ENCODE data around the gene SLC17A9. TPM values are rescaled to one million over a fixed set of nuclear protein-coding genes. Genes with fewer than 3 reads are reported as not detected.

Gene SLC17A9
- total RNA-seq, 2 experiments from 2014 or later: 47.3 to 48.5 TPM

DNA sequence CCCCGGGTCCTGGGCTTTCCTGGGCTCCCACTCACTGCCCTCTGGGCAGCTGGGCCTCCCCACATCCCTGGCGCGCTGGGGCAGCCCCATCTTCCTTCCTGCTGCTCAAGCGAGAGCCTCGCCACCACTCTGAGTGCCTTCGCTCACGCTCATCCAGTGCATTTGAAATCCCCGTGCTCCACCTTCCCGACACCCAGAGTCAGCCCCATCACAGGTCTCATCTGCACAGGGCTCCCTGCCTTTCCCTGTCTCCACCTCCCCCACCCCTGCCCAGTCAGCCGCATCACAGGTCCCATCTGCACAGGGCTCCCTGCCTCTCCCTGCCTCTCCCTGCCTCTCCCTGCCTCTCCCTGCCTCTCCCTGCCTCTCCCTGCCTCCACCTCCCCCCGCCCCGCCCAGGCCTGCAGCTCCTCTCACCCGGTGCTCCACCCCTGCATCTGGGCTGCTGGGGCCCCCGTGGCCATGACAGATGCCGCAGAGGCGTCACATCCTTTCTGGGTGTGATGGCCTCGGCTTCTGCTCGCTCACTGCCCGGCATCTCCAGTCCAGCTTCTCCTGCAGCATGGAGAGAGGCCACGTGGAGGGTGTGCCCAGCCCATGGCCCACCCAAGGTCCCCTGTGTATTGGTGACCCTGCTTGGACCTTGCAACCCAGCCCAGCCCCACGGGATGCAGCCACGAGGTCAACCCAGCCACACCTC is 63.3 kb downstream of the SLC17A9 start:
- ChIA-PET POLR2A (interaction anchor here (0.5 kb wide), 1 partner anchor 171 kb away, joined by 3 read pairs; no protein-coding TSS in a partner anchor), CTCF (interaction anchor here (0.9 to 1.8 kb wide), 2 partner anchors 43 to 157 kb away, joined by 3 to 5 read pairs; no protein-coding TSS in a partner anchor)

DNA sequence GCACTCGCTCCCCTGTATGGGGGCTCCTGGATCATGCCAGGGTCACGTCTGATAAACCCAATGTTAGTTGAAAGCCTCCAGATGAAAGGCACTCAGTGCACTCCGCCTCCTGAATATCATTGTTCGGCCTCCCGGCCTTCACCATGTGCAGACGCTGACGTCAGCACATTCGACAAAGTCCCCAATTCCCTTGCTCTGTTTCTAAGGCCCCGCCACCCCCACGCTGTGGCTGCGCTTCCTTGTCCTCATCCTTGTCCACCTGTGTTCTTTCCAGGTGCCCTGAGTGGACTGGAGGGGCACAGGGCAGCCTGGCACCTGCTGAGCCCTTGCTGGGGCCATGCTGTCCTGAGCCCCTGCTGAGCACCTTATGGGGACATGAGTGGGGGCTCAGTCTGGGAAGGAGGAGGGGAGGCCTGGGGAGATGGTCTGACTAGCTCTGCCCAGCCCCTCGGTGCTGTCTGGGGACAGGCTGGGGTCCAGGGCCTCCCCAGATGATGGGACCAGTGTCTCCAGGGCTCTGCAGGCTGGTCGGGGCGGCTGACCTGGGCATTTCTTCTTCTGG is 64.1 kb downstream of the SLC17A9 start:
- ChIA-PET CTCF (no interaction called here), POLR2A (no interaction called here)

DNA sequence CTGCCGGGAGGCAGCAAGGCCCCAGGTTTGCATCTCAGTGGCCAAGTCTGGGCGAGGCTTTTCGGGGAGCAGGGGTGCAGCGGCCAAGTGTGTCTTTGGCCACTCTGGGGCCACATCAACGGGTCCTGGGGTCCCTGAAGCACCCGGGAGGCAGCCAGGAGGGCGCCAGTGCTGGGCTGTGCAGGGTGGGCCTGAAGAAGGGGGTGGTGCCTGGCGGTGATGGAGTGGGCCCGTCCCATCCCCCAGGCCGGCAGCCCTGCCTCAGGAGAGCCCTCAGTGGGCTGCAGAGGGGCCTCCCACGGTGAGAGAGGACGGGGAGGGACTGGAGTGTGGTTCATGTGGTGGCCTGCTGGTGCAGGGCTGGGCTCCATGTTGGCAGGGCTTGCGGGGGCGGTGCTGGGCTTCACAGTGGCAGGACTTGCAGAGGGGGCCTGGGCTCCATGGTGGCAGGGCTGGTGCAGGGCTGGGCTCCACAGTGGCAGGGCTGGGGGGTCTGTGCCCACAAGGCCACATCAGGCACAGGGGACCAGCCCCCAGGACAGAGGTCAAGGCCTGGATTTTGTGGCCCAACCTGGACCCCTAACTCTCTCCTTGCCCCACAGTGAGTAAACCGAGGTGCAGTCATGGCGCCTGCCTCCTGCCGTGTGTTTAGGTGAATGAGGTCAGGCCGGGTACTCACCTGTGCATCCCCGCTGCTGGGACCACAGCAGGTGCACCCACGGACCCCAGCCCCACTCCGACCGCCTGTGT is 64.7 kb downstream of the SLC17A9 start:
- ChIA-PET CTCF (no interaction called here), POLR2A (no interaction called here)

DNA sequence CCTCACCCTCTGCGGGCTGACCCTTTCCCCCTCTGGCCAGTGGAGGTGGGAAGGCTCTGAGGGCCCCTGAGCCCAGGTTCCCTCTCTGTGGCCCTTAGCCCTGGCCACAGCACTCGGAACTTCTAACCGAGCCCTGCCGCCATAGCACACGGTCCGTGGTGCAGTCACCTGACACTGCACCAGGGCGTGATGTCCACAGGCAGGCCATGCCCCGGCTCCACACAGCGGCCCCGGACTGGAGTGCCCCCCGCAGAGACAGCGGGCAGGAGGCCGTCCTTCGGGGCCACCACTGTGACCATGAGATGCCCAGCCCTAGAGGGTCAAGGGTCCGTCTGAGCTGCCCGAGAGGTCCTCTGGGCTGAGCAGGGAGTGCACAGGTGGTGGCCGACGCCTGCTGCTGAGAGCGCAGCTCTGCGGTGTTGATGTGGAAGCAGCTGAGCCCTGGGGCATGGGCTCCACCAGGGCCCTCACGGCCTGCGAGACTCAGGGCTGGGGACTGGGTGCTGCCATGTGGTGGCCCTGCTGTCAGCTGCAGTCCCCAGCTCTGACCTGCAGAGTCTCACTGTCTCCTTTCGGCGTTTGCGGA is 65.4 kb downstream of the SLC17A9 start:
- ChIA-PET CTCF (no interaction called here), POLR2A (no interaction called here)

Other genes starting within 250 kb of the SLC17A9 start
- gene NTSR1, start 243.9 kb upstream of the SLC17A9 start, total RNA-seq: not detected
- 10 to 100 TPM; 17.8 to 18.1 TPM for gene MRGBP, start 156.2 kb upstream of the SLC17A9 start, total RNA-seq
- 10 to 100 TPM; 53.5 to 54.1 TPM for gene OGFR, start 147.9 kb upstream of the SLC17A9 start, total RNA-seq
- not detected for gene COL9A3, start 135.7 kb upstream of the SLC17A9 start, total RNA-seq
- 1 to 10 TPM; 6.2 to 6.5 TPM for gene TCFL5, start 90.9 kb upstream of the SLC17A9 start, total RNA-seq
- 10 to 100 TPM; 48.1 to 49.6 TPM for gene DIDO1, start 26.2 kb upstream of the SLC17A9 start, total RNA-seq
- gene GID8, start 14.6 kb upstream of the SLC17A9 start, total RNA-seq: 10 to 100 TPM; 44.2 to 45.2 TPM
- not detected for gene BHLHE23, start 54.3 kb downstream of the SLC17A9 start, total RNA-seq

Data from activated CD8-positive, alpha-beta memory T cell treated with anti-CD3 and anti-CD28 coated beads for 36 hours (primary cell).